SK-MEL-5 (cell line): Measurements from ENCODE around the gene ZNF423. TPM values are rescaled to one million over a fixed set of nuclear protein-coding genes. Genes with fewer than 3 reads are reported as not detected.

Source experiments
- DNase-seq: peaks from one replicate; pipeline ENCODE4 v3.0.0-alpha.2; 2016; ENCODE audit warnings: low read depth, low spot score
- in situ Hi-C: cut with HindIII; loops from 2 replicates; pipeline ENCODE4 v1.10.0; 2016; ENCODE audit warnings: low sequenced_read_pairs, high pct_unique_total_duplicates, low pct_unique_long_range_greater_than_20kb
- total RNA-seq: library from RNA; depleted of rRNA; stranded (reverse); fragments of >200 nt; shearing (Covaris generic); gene quantifications from 2 replicates; pipeline ENCODE4 v1.2.3, GENCODE V29; 2014

Gene ZNF423
- total RNA-seq, 1 experiment from 2014 or later = not detected

GRCh38 chr16:49733313-49734009 lies 122.5 kb downstream of the ZNF423 start:
- in situ Hi-C loops = no loop called here
- no peak for DNase-seq

- in situ Hi-C loops = no loop called here
- DNase-seq = no peak
These were observed 124.0 kb downstream of the ZNF423 start for GRCh38 chr16:49731911-49732310.

DNA sequence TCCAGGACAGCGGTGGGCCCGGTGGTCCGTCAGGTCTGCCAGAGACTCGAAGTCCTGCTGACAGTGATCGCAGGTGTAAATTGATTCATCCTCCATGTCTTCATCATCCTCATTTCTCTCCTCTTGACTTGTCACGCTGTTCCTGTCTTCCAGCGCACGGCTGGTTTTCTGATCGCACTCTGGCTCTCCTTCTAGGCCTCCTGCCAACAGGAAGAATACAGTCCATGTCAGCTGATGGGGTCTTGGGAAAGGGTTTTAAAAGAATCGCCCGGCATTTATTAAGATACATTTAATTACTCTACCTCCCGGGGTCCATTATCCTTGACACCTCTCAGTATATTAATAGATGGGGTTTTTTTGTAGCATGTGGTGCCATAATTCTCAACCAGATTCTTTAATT lies 125.1 kb downstream of the ZNF423 start:
- in situ Hi-C loops = no loop called here
- no peak for DNase-seq

DNA sequence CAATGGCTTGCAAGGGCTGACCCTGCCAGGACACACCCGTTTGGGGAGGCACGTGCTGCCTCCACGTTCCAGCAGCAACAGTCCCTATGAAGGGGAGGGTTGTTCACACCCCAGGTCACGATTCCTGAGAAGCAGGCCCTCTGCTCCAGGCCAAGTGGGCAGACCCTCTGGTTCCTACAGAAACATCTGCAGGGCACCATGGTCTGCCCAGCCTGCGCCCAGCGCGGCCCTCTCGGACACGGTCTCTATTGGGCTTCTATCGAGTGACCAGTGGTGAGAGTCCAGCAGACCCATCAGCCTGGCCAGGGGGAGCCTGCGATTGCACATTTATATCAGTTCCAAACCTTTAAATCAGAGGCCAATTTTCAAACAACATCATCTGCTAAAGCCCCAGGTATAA lies 128.3 kb downstream of the ZNF423 start:
- no peak for DNase-seq
- in situ Hi-C loops = no loop called here

DNA sequence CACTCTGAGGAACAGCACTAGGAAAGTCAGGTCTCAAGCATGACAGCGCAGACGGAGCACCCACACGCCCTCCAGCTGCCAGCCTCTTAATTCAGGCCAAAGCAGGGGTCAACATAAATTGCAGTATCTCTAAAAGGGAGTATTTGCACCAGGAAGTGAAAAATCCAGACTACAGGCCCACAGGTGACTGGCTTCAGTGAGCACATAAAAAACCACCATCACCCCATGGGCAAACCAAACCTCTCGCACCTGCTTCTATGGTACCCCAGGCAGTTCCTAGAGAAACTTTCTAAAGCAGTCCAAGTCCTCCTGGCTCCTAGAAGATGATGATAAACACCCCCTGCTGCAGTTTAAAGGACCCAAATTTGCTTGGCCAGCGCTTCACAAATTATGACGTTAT lies 129.8 kb downstream of the ZNF423 start:
- in situ Hi-C loops = no loop called here

GRCh38 chr16:49725651-49726050 lies 130.3 kb downstream of the ZNF423 start:
- no peak for DNase-seq
- in situ Hi-C loops = no loop called here

More for the DNA sequence above, 129.8 kb downstream of the ZNF423 start:
- DNase-seq = no peak

DNA sequence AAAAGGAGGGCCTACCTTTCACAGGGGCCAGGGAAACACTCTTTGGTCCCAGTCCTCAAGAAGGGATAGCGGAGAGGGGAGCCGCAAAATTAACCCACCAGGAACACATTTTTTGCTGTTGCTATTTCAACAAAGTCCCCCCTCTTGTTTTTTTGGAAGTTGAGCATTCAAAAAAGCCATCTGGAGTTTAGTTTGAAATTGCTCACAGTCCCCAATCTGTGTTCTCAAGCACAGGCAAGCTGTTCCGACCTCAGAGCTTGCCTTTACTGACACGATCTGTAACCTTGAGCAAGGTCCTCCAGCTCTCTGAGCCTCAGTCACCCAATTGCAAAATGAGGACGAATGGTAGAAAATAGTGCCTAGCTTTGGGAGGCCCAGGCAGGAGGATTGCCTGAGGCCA lies 131.1 kb downstream of the ZNF423 start:
- no peak for DNase-seq
- in situ Hi-C loops = no loop called here

DNA sequence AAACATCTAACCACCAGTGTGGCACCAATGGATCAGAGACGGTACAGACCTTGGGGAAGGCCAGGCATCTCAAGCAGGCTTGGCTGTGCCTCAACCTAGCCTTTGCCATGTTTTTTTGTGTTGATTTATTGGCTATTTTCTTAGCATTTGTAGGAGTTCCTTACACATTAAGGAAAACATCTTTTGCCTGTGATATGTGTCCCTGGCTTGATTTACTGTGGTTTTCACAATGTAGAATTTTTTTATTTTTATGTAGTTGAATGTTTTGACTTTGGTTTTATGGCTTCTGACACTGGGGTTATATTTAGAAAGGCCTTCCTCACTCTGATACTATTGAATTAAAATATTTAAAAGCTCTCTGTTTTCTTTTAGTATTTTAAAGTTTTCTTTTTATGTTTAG lies 132.6 kb downstream of the ZNF423 start:
- no peak for DNase-seq
- in situ Hi-C loops = no loop called here

DNA sequence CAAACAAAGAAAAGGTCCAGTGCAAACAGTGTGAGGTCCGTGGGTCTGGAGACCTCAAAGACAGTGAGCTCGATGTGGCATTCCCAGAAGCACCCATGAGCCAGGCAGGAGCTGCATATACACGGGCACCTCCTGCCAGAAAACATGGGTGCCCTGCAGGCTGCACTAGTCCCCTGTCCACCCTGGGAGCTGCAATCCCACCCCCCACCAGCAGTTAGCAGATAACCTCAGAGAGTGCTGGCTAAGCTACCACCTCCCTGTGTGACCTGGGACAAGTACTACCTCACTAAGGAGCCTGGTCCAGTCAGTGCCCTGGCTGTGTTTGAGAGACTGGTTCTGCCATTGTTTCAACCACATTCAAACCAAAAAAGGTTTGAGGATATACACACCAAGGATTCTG lies 135.7 kb downstream of the ZNF423 start:
- DNase-seq = no peak
- in situ Hi-C loops = no loop called here

- in situ Hi-C loops = no loop called here
These were observed 138.2 kb downstream of the ZNF423 start for GRCh38 chr16:49717689-49718088.

DNA sequence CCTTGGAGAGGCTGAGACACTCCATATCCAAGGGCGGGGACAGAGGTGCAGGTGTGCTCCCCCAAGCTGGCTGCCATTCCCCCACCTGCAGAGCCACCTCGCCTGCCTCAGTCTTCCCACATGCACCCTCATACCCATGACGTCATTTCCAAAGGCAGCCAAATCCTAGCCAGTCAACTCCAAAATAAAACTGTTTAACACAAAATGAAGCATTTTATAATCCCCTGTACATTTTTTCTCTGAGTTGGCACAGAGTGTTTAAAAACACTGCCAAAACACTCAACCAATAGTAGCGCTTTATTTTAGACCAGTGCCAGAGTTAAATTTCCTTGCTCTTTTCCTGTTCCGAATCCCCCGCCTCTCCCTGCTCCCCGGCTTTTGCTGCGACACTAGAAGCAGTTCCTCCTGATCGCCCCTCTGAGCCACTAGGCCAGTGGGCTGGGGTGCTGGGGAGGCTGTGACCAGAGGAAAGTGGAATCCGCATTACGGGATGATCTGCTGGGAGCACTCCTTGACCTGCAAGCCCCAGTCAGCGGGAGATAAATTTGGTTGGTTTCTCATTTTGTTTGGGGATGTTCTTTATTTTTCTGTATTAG lies 139.5 kb downstream of the ZNF423 start:
- in situ Hi-C loops = no loop called here
- DNase-seq = no peak

More at GRCh38 chr16:49717689-49718088, 138.2 kb downstream of the ZNF423 start:
- no peak for DNase-seq

- in situ Hi-C loops = no loop called here
- DNase-seq = no peak
These were observed 142.1 kb downstream of the ZNF423 start for GRCh38 chr16:49713770-49714169.

DNA sequence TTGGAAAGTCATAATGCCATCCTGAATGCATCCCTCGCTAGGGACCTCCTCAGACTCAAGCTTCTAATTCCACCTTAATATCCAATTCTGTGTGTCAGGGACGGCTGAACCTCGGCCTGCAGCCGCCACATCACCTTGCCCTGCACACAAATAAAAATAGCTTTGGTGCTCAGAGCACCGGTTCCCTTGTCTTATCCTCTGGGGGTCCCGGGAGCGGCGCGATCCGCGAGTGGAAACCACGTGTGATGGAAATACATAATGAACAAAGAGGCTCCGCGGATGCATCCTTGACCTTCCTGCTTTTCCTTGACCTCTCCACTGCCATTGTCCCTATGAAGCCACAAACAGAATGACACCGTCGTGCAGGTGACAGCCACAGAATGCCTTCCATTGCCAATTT lies 143.4 kb downstream of the ZNF423 start:
- in situ Hi-C loops = no loop called here

DNA sequence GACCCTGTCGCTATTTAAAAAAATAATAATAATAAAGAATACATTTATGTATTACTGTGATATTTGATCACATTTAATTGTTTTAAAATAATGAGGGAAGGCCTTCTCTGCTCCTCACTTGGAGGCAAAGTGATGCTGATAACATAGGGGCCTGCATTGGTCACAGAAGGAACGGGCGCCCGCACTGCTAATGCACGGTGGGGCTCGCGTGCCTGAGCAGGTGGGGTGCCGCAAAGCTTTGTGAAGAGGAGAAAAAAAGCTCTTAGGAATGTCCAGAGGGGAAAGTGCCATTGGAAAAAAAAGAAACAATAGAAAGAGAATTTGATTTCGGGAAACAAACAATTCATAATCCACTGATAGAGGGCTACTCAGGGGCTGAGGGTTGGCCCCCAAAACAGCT lies 143.8 kb downstream of the ZNF423 start:
- in situ Hi-C loops = no loop called here

More for the DNA sequence above, 143.4 kb downstream of the ZNF423 start:
- DNase-seq = no peak

DNA sequence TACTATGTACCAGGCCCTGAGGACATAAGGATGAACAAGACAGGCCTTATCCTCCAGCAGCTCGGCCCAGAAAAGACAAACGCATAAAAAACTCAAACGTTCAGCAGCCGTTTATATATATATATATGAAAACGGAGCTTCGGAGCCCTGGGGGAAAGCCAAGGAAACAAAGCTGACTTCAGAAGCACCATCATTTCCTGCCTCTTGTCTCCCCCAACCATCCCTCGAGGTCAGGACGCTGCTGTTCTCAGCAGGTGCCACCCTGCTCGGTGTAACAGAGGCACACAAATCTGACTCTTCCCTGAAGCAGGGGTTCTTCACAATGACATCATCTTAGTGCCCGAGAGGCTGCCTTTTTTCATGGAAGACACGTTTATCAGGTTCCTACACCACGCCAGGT lies 146.9 kb downstream of the ZNF423 start:
- in situ Hi-C loops = no loop called here

More for the DNA sequence above, 143.8 kb downstream of the ZNF423 start:
- no peak for DNase-seq

DNA sequence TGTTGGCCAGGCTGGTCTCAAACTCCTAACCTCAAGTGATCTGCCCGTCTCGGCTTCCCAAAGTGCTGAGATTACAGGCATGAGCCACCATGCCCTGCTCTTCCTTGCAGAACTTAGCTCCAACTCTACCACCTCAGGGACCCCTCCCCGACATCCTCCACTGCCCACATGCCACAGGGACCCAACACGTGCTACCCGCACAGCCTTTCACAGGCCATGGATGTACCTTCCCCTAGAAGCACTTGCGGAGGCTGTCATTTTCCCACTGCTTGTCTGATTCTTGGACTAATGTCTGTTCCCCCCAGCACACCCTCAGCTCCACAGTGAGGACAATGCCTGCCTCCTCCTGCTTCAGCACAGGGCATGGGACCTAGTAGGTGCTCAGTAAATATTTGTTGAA lies 147.4 kb downstream of the ZNF423 start:
- DNase-seq = no peak
- in situ Hi-C loops = no loop called here

More for the DNA sequence above, 146.9 kb downstream of the ZNF423 start:
- no peak for DNase-seq

DNA sequence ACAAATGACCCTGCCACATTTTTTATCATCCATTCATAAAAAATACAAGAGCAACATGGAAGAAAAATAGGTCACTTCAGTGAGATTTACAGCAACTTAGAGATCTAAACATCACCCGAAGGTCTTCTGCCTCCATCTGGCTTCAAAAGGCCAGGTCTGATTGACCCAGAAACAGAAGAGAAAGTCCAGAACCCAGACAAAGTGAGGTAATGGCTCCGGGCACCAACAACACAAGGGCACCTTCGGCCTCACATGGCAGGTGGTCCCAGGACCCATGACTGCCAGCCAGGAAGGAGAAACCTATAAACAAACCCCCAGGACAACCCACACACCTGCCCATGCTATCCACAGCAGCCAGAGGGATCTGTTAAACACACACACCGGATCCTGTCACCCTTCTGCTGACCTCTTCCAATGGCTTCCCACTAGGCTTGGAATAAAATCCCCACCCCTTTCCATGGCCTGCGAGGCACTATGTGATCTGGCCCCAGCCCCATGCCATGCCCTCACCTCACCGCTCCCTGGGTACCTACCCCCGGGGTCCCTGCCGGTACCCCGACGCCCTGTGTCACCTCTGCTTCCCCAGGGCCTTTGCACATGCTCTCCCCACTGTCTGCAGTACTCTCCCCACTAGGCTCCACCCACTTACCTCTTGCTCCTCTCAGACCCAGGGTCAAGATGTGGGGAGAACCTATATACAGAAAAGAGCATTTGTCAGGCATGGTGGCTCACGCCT lies 149.1 kb downstream of the ZNF423 start:
- in situ Hi-C loops = no loop called here
- DNase-seq = no peak

DNA sequence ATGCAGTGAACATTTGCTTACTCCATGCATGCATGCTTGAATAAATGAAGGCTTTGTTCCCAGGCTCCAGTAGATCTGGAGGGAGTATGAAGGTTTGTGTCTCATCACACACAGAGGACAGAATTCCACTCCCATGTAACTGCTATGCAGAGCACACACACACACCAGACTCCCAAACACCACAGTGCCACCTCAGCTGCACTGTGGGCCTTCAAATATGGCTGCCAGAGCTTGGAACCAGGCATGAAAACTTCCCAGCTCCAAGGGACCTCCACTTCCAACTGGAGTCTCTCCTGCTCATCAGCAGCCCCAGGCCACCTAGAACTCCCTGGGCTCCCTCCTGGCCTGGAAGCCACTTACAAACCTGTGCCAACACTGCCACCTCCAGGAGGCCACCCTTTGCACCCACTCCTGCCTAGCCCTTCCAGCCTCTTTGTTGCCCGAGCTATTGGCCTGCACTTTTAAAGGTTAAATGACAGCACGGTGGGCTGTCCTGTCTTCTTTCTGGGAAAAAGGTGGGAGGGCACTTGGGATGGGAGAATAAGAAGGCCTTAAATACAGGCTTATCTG lies 151.2 kb downstream of the ZNF423 start:
- DNase-seq = peak; percentile 24
- in situ Hi-C loops = no loop called here
